HL-60 (cell line): Measurements from ENCODE around the gene GFI1.
"Not testable (repeated sequence)": the region's sequence is repeated elsewhere in the genome, so short reads cannot be mapped to it uniquely, and the experiment has no call there.

Experiments
- GABPA ChIP-seq: IDR thresholded peaks from 2 replicates; pipeline ENCODE4 v1.6.1; 2012; ENCODE audit warnings: low read depth
- POLR2AphosphoS5 ChIP-seq: IDR thresholded peaks from 2 replicates; pipeline ENCODE4 v1.6.1; 2012; ENCODE audit warnings: low read depth
- SPI1 ChIP-seq: IDR thresholded peaks from 2 replicates; pipeline ENCODE4 v1.6.1; 2012; ENCODE audit warnings: low read depth, mild to moderate bottlenecking, borderline replicate concordance
- TF ChIP-seq, protein P1 (sequence below): IDR thresholded peaks from 2 replicates; pipeline ENCODE4 v1.6.1; 2012; ENCODE audit warnings: low read depth; ENCODE audit not compliant: insufficient replicate concordance
- TF ChIP-seq, protein P2 (sequence below): IDR thresholded peaks from one replicate; pipeline ENCODE4 v1.5.1; 2011; ENCODE audit warnings: low read length, control low read depth, inconsistent platforms; ENCODE audit not compliant: insufficient read depth

DNA sequence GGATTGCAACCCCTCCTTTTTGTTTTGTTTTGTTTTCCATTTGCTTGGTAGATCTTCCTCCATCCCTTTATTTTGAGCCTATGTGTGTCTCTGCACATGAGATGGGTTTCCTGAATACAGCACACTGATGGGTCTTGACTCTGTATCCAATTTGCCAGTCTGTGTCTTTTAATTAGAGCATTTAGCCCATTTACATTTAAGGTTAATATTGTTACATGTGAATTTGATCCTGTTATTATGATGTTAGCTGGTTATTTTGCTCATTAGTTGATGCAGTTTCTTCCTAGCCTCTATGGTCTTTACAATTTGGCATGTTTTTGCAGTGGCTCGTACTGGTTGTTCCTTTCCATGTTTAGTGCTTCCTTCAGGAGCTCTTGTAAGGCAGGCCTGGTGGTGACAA lies 52.2 kb downstream of the GFI1 start:
- TF ChIP-seq, protein P1, sequence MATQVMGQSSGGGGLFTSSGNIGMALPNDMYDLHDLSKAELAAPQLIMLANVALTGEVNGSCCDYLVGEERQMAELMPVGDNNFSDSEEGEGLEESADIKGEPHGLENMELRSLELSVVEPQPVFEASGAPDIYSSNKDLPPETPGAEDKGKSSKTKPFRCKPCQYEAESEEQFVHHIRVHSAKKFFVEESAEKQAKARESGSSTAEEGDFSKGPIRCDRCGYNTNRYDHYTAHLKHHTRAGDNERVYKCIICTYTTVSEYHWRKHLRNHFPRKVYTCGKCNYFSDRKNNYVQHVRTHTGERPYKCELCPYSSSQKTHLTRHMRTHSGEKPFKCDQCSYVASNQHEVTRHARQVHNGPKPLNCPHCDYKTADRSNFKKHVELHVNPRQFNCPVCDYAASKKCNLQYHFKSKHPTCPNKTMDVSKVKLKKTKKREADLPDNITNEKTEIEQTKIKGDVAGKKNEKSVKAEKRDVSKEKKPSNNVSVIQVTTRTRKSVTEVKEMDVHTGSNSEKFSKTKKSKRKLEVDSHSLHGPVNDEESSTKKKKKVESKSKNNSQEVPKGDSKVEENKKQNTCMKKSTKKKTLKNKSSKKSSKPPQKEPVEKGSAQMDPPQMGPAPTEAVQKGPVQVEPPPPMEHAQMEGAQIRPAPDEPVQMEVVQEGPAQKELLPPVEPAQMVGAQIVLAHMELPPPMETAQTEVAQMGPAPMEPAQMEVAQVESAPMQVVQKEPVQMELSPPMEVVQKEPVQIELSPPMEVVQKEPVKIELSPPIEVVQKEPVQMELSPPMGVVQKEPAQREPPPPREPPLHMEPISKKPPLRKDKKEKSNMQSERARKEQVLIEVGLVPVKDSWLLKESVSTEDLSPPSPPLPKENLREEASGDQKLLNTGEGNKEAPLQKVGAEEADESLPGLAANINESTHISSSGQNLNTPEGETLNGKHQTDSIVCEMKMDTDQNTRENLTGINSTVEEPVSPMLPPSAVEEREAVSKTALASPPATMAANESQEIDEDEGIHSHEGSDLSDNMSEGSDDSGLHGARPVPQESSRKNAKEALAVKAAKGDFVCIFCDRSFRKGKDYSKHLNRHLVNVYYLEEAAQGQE: not testable (repeated sequence)
- TF ChIP-seq, protein P2, sequence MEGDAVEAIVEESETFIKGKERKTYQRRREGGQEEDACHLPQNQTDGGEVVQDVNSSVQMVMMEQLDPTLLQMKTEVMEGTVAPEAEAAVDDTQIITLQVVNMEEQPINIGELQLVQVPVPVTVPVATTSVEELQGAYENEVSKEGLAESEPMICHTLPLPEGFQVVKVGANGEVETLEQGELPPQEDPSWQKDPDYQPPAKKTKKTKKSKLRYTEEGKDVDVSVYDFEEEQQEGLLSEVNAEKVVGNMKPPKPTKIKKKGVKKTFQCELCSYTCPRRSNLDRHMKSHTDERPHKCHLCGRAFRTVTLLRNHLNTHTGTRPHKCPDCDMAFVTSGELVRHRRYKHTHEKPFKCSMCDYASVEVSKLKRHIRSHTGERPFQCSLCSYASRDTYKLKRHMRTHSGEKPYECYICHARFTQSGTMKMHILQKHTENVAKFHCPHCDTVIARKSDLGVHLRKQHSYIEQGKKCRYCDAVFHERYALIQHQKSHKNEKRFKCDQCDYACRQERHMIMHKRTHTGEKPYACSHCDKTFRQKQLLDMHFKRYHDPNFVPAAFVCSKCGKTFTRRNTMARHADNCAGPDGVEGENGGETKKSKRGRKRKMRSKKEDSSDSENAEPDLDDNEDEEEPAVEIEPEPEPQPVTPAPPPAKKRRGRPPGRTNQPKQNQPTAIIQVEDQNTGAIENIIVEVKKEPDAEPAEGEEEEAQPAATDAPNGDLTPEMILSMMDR: not testable (repeated sequence)
- not testable (repeated sequence) for TF ChIP-seq POLR2AphosphoS5, GABPA, SPI1
